Uterus (tissue), 2 donors: ENCODE results near the gene NAT8.
"Not testable (repeated sequence)": the region's sequence is repeated elsewhere in the genome, so short reads cannot be mapped to it uniquely, and the experiment has no call there.

Source experiments
- CTCF ChIP-seq, 4 experiments: fragments of 200-600 bp in 2 of 4; fragments of 450-650 bp in 2 of 4; sonication (generic) in 2 of 4; IDR thresholded peaks; one replicate each; pipeline ENCODE4 v1.5.1; 2016 to 2019; ENCODE audit warnings: antibody characterized with exemption in 4 of 4, mild to moderate bottlenecking in 2 of 4, moderate library complexity in 1 of 4
- POLR2A ChIP-seq, 2 donors: fragments of 450-650 bp; IDR thresholded peaks; one replicate each; pipeline ENCODE4 v1.6.1; 2016; ENCODE audit warnings: antibody characterized with exemption in 2 of 2, mild to moderate bottlenecking in 1 of 2, moderate library complexity in 1 of 2

GRCh38 chr2:73674696-73675157 lies 32.5 kb upstream of the NAT8 start:
- not testable (repeated sequence) for TF ChIP-seq CTCF, POLR2A (IDR thresholded peaks at IDR 0.05)
